ENCODE results near the gene NEGR1.

Gene NEGR1

GRCh38 chr1:71829346-71829745, 453.0 kb downstream of the NEGR1 start:
- no peaks in the 10 kb centered on the region for H3K27me3 Mint-ChIP-seq
- no peak overlapping the region for H3K4me3 Mint-ChIP-seq
- no peak overlapping the region for H3K27ac Mint-ChIP-seq
- no peaks in the 10 kb centered on the region for H3K36me3 Mint-ChIP-seq
- H3K9me3 Mint-ChIP-seq = peaks cover 2% of the 10 kb centered on the region
- DNase-seq = no peak
- CTCF ChIA-PET = no interaction called here
- H3K4me1 Mint-ChIP-seq = no peaks in the 10 kb centered on the region

GRCh38 chr1:71828431-71829012, 453.8 kb downstream of the NEGR1 start:
- Mint-ChIP-seq H3K4me1 (no peaks in the 10 kb centered on the region), H3K4me3 (no peak overlapping the region), H3K9me3 (peaks cover 2% of the 10 kb centered on the region), H3K27ac (no peak overlapping the region), H3K27me3 (no peaks in the 10 kb centered on the region), H3K36me3 (no peaks in the 10 kb centered on the region)
- CTCF ChIA-PET = no interaction called here
- DNase-seq = no peak

GRCh38 chr1:71823708-71824305, 458.5 kb downstream of the NEGR1 start:
- Mint-ChIP-seq H3K9me3 (peaks cover 2% of the 10 kb centered on the region), H3K36me3 (no peaks in the 10 kb centered on the region), H3K27ac (no peak overlapping the region), H3K4me3 (no peak overlapping the region), H3K4me1 (no peaks in the 10 kb centered on the region), H3K27me3 (no peaks in the 10 kb centered on the region)
- CTCF ChIA-PET = no interaction called here
- DNase-seq = no peak

- CTCF ChIA-PET = interaction anchor here (0.8 kb wide), 1 partner anchor 12 kb away, joined by 3 read pairs; no protein-coding TSS in a partner anchor
- peaks cover 2% of the 10 kb centered on the region for H3K9me3 Mint-ChIP-seq
- no peak for DNase-seq
- no peaks in the 10 kb centered on the region for H3K4me1 Mint-ChIP-seq
- no peak overlapping the region for H3K4me3 Mint-ChIP-seq
- H3K36me3 Mint-ChIP-seq = no peaks in the 10 kb centered on the region
- H3K27me3 Mint-ChIP-seq = no peaks in the 10 kb centered on the region
- H3K27ac Mint-ChIP-seq = no peak overlapping the region
Measured at GRCh38 chr1:71817028-71817427, 465.3 kb downstream of the NEGR1 start.

GRCh38 chr1:71809085-71809484, 473.3 kb downstream of the NEGR1 start:
- no peaks in the 10 kb centered on the region for H3K27me3 Mint-ChIP-seq
- CTCF ChIA-PET = interaction anchor here (0.9 kb wide), 1 partner anchor 9 kb away, joined by 3 read pairs; no protein-coding TSS in a partner anchor
- no peaks in the 10 kb centered on the region for H3K4me1 Mint-ChIP-seq
- no peak for DNase-seq
- H3K27ac Mint-ChIP-seq = no peak overlapping the region
- no peak overlapping the region for H3K4me3 Mint-ChIP-seq
- no peaks in the 10 kb centered on the region for H3K36me3 Mint-ChIP-seq
- no peaks in the 10 kb centered on the region for H3K9me3 Mint-ChIP-seq

- H3K4me3 Mint-ChIP-seq = no peak overlapping the region
Measured at GRCh38 chr1:71804140-71804539, 478.2 kb downstream of the NEGR1 start.

GRCh38 chr1:71796006-71796405, 486.3 kb downstream of the NEGR1 start:
- Mint-ChIP-seq H3K4me1 (no peaks in the 10 kb centered on the region), H3K27me3 (no peaks in the 10 kb centered on the region), H3K4me3 (no peak overlapping the region), H3K9me3 (no peaks in the 10 kb centered on the region), H3K36me3 (no peaks in the 10 kb centered on the region), H3K27ac (no peak overlapping the region)
- DNase-seq = no peak
- CTCF ChIA-PET = no interaction called here

More at GRCh38 chr1:71804140-71804539, 478.2 kb downstream of the NEGR1 start:
- H3K27ac Mint-ChIP-seq = no peak overlapping the region
- no peaks in the 10 kb centered on the region for H3K9me3 Mint-ChIP-seq
- H3K27me3 Mint-ChIP-seq = no peaks in the 10 kb centered on the region
- DNase-seq = no peak
- no peaks in the 10 kb centered on the region for H3K4me1 Mint-ChIP-seq
- no peaks in the 10 kb centered on the region for H3K36me3 Mint-ChIP-seq
- CTCF ChIA-PET = no interaction called here

GRCh38 chr1:71792264-71792663, 490.1 kb downstream of the NEGR1 start:
- no peak overlapping the region for H3K27ac Mint-ChIP-seq
- no peaks in the 10 kb centered on the region for H3K4me1 Mint-ChIP-seq
- H3K36me3 Mint-ChIP-seq = no peaks in the 10 kb centered on the region
- H3K4me3 Mint-ChIP-seq = no peak overlapping the region
- no peaks in the 10 kb centered on the region for H3K9me3 Mint-ChIP-seq
- no peak for DNase-seq
- CTCF ChIA-PET = no interaction called here
- no peaks in the 10 kb centered on the region for H3K27me3 Mint-ChIP-seq

- CTCF ChIA-PET = no interaction called here
- H3K27me3 Mint-ChIP-seq = no peaks in the 10 kb centered on the region
- no peaks in the 10 kb centered on the region for H3K9me3 Mint-ChIP-seq
- H3K4me3 Mint-ChIP-seq = no peak overlapping the region
- no peaks in the 10 kb centered on the region for H3K4me1 Mint-ChIP-seq
- H3K36me3 Mint-ChIP-seq = no peaks in the 10 kb centered on the region
- H3K27ac Mint-ChIP-seq = no peak overlapping the region
- DNase-seq = no peak
Measured at GRCh38 chr1:71788113-71788512, 494.2 kb downstream of the NEGR1 start.

- H3K27me3 Mint-ChIP-seq = no peaks in the 10 kb centered on the region
- H3K4me1 Mint-ChIP-seq = no peaks in the 10 kb centered on the region
- CTCF ChIA-PET = no interaction called here
- no peak for DNase-seq
- no peaks in the 10 kb centered on the region for H3K36me3 Mint-ChIP-seq
- no peak overlapping the region for H3K27ac Mint-ChIP-seq
- no peak overlapping the region for H3K4me3 Mint-ChIP-seq
- no peaks in the 10 kb centered on the region for H3K9me3 Mint-ChIP-seq
Measured at GRCh38 chr1:71787699-71788098, 494.6 kb downstream of the NEGR1 start.

GRCh38 chr1:71786218-71786617, 496.1 kb downstream of the NEGR1 start:
- H3K27ac Mint-ChIP-seq = no peak overlapping the region
- no peaks in the 10 kb centered on the region for H3K27me3 Mint-ChIP-seq
- no peaks in the 10 kb centered on the region for H3K4me1 Mint-ChIP-seq
- no peaks in the 10 kb centered on the region for H3K36me3 Mint-ChIP-seq
- no peaks in the 10 kb centered on the region for H3K9me3 Mint-ChIP-seq
- H3K4me3 Mint-ChIP-seq = no peak overlapping the region
- CTCF ChIA-PET = no interaction called here
- DNase-seq = no peak

GRCh38 chr1:71785450-71785849, 496.9 kb downstream of the NEGR1 start:
- no peaks in the 10 kb centered on the region for H3K36me3 Mint-ChIP-seq
- H3K27me3 Mint-ChIP-seq = no peaks in the 10 kb centered on the region
- H3K4me3 Mint-ChIP-seq = no peak overlapping the region
- DNase-seq = no peak
- H3K4me1 Mint-ChIP-seq = no peaks in the 10 kb centered on the region
- H3K27ac Mint-ChIP-seq = no peak overlapping the region
- CTCF ChIA-PET = no interaction called here
- H3K9me3 Mint-ChIP-seq = no peaks in the 10 kb centered on the region

GRCh38 chr1:71785000-71785399, 497.3 kb downstream of the NEGR1 start:
- H3K4me1 Mint-ChIP-seq = no peaks in the 10 kb centered on the region
- H3K9me3 Mint-ChIP-seq = no peaks in the 10 kb centered on the region
- no peaks in the 10 kb centered on the region for H3K36me3 Mint-ChIP-seq
- no peak for DNase-seq
- H3K27me3 Mint-ChIP-seq = no peaks in the 10 kb centered on the region
- no peak overlapping the region for H3K4me3 Mint-ChIP-seq
- CTCF ChIA-PET = no interaction called here
- no peak overlapping the region for H3K27ac Mint-ChIP-seq

- Mint-ChIP-seq H3K36me3 (no peaks in the 10 kb centered on the region), H3K27ac (no peak overlapping the region), H3K27me3 (no peaks in the 10 kb centered on the region), H3K4me3 (no peak overlapping the region), H3K9me3 (no peaks in the 10 kb centered on the region), H3K4me1 (no peaks in the 10 kb centered on the region)
- no peak for DNase-seq
- CTCF ChIA-PET = no interaction called here
Measured at GRCh38 chr1:71784241-71784640, 498.1 kb downstream of the NEGR1 start.

GRCh38 chr1:71783071-71783470, 499.3 kb downstream of the NEGR1 start:
- Mint-ChIP-seq H3K27ac (no peak overlapping the region), H3K4me1 (no peaks in the 10 kb centered on the region), H3K4me3 (no peak overlapping the region), H3K27me3 (no peaks in the 10 kb centered on the region), H3K9me3 (no peaks in the 10 kb centered on the region), H3K36me3 (no peaks in the 10 kb centered on the region)
- CTCF ChIA-PET = no interaction called here
- DNase-seq = no peak

Measured in activated naive CD4-positive, alpha-beta T cell treated with anti-CD3 and anti-CD28 coated beads, Interleukin-2, amount 10 ng/mL, durations not matched to agents 7 days and 5 days (primary cell).